ENCODE data around the gene LIPG. TPM values are rescaled to one million over a fixed set of nuclear protein-coding genes. Genes with fewer than 3 reads are reported as not detected.

Gene LIPG
- total RNA-seq, 4 donors from 2014 or later = 0.24 to 6.4 (median 1.9) TPM

DNA sequence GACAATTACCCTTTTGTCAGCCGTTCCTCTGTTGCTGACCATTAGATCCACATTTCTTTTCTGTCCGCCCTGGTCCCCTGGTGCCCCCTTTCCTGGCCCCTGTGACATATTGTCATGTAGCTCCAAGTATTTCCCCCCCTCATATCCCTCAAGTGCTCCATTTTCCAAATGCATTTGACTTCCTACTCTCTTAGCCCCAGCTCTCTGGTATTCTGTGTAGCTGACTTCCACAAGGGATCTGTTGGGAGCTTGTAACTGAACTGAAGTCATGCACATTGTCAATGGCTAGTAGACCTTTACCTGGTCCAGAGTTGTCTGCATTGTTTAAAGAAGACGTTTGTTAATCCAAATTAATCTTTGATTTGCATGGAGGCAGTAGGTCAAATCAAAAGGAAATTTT, 34.8 kb downstream of the LIPG start:
- Histone ChIP-seq H3K27ac (no peak overlapping the region), H3K9me3 (no peaks in the 10 kb centered on the region), H3K36me3 (no peaks in the 10 kb centered on the region), H3K27me3 (no peaks in the 10 kb centered on the region), H3K4me3 (no peak overlapping the region), H3K4me1 (no peaks in the 10 kb centered on the region)
- in situ Hi-C loops (cut with MboI; ENCODE audit: low sequenced_read_pairs in 4 of 4) = no loop called here
- ATAC-seq (no peak), DNase-seq (no peak)
- TF ChIP-seq, protein P1, sequence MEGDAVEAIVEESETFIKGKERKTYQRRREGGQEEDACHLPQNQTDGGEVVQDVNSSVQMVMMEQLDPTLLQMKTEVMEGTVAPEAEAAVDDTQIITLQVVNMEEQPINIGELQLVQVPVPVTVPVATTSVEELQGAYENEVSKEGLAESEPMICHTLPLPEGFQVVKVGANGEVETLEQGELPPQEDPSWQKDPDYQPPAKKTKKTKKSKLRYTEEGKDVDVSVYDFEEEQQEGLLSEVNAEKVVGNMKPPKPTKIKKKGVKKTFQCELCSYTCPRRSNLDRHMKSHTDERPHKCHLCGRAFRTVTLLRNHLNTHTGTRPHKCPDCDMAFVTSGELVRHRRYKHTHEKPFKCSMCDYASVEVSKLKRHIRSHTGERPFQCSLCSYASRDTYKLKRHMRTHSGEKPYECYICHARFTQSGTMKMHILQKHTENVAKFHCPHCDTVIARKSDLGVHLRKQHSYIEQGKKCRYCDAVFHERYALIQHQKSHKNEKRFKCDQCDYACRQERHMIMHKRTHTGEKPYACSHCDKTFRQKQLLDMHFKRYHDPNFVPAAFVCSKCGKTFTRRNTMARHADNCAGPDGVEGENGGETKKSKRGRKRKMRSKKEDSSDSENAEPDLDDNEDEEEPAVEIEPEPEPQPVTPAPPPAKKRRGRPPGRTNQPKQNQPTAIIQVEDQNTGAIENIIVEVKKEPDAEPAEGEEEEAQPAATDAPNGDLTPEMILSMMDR (IDR thresholded peaks at IDR 0.05 in 4 of 5, conservative IDR thresholded peaks at IDR 0.05 in 1 of 5) = no peak
- no peak for TF ChIP-seq POLR2A (IDR thresholded peaks at IDR 0.05)
- intact Hi-C loops (cut with DNase I; ENCODE audit: low total_unique reads) = no loop called here

DNA sequence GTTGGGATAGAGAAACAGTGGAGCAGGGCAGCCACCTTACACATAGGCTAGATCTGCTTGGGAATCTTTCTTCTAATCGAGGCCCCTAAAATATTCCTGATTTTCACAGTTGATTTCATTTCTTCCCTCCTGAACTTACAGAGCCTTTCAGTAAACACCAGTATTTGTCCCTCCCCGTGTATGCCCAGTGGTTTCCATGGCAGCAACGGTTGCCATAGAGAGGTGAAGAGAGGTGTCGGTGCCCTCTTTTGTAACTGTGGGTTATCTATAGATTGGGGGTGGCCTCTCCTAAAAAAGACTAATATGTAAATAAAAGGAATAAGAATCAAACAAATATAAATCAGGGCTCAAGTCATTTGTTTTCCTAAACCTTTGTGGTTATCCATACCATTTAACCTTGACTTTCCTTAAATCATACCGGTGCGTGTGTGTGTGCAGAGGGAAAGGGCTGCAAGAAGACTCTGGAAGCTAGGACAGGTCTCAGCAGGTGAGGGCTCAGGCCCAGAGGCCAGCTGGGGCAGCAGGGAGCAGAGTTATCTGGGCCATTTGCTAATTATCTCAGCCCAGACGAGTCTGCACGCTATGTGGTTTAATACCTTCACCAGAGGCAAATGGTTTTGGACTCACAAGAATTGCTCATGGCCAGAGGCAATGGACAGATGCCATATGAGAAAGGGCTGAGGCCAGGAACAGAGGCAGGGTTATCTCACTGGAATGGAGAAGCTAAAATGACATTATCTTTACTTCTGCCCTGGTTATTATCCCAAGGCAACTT, 35.5 kb downstream of the LIPG start:
- Histone ChIP-seq H3K9me3 (no peaks in the 10 kb centered on the region), H3K27me3 (no peaks in the 10 kb centered on the region), H3K4me1 (no peaks in the 10 kb centered on the region), H3K4me3 (no peak overlapping the region), H3K36me3 (no peaks in the 10 kb centered on the region), H3K27ac (no peak overlapping the region)
- intact Hi-C loops (cut with DNase I; ENCODE audit: low total_unique reads) = no loop called here
- ATAC-seq = no peak
- TF ChIP-seq POLR2A (IDR thresholded peaks at IDR 0.05) = no peak
- TF ChIP-seq, protein P1 (IDR thresholded peaks at IDR 0.05 in 4 of 5, conservative IDR thresholded peaks at IDR 0.05 in 1 of 5) = no peak
- in situ Hi-C loops (cut with MboI; ENCODE audit: low sequenced_read_pairs in 4 of 4) = no loop called here
- DNase-seq = no peak

DNA sequence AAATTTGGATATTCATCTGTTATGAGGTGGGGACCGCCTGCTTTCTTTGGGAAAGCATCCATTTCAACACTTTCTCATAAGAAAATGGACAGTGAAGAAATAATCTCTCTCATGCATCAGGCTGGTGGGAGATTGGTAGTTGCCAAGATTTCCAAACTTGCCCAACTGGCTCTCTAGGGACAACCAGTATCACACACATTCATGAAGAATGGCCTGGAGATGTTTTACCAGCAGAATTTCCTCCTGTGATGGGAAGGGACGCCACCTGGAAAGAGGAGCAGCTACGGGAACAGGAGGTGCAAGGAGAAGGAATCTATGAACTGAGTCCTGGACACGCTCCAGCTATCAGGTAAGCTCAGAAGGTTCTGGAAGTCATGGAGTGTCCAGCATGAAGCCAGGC, 39.4 kb downstream of the LIPG start:
- H3K9me3 ChIP-seq = no peaks in the 10 kb centered on the region
- H3K4me1 ChIP-seq = no peaks in the 10 kb centered on the region
- H3K27me3 ChIP-seq = no peaks in the 10 kb centered on the region
- ATAC-seq (no peak), DNase-seq (no peak)
- no peak overlapping the region for H3K27ac ChIP-seq
- in situ Hi-C loops (cut with MboI; ENCODE audit: low sequenced_read_pairs in 4 of 4) (no loop called here), intact Hi-C loops (cut with DNase I; ENCODE audit: low total_unique reads) (no loop called here)
- no peak for TF ChIP-seq POLR2A (IDR thresholded peaks at IDR 0.05)
- TF ChIP-seq, protein P1 (IDR thresholded peaks at IDR 0.05 in 4 of 5, conservative IDR thresholded peaks at IDR 0.05 in 1 of 5) = no peak
- no peaks in the 10 kb centered on the region for H3K36me3 ChIP-seq
- H3K4me3 ChIP-seq = no peak overlapping the region

DNA sequence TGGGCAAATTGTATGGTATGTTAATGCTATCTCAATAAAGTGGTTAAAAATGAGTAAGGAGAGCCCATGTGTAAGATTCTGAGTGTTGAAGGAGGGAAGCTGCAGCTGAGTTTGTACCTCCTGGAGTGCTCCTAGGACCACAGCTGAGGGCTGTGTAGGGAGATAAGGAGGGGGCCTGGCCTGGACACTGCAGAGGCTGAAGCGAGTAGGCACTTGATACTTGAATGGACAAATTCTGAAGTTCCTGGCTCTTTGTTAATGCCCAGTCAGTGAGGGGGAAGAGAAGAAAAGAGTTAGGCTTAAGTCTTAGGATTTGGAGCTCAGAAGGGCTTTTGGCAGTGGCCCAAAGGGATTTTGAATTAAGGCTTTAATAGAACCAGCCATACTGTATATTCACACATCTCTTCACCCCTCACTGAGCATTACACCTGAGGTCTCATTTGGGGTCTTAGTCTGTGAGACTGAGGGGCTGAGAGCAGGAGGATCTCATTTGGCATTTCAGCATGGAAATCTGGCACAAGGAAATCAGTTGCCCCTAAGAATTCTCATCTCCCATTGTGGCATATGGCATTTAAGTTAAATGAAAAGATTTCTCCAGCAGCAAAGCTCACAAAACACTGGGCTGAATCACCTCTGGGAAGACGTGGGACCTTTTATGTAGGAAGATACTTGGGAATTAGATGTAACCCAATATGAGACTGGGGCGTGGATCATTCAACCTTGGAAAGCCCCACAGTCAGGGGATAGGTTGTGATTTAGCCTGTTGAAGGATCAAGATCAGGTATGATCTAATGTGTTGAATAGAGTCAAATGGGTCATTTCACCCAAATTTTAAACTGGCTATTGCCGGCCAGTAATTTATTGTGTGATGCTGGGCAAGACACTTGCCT, 46.8 kb downstream of the LIPG start:
- DNase-seq (no peak), ATAC-seq (no peak)
- Histone ChIP-seq H3K27me3 (no peaks in the 10 kb centered on the region), H3K27ac (no peak overlapping the region), H3K4me1 (no peaks in the 10 kb centered on the region), H3K4me3 (no peak overlapping the region), H3K9me3 (no peaks in the 10 kb centered on the region), H3K36me3 (no peaks in the 10 kb centered on the region)
- TF ChIP-seq, protein P1 (IDR thresholded peaks at IDR 0.05 in 4 of 5, conservative IDR thresholded peaks at IDR 0.05 in 1 of 5) = no peak
- TF ChIP-seq POLR2A (IDR thresholded peaks at IDR 0.05) = no peak
- in situ Hi-C loops (cut with MboI; ENCODE audit: low sequenced_read_pairs in 4 of 4) (no loop called here), intact Hi-C loops (cut with DNase I; ENCODE audit: low total_unique reads) (no loop called here)
